Activated CD8-positive, alpha-beta memory T cell treated with anti-CD3 and anti-CD28 coated beads, Interleukin-2, amount 50 U/mL, for 24 hours (primary cell): Measurements from ENCODE around the gene CCDC60.
"Not testable (repeated sequence)": the region's sequence is repeated elsewhere in the genome, so short reads cannot be mapped to it uniquely, and the experiment has no call there.

Source experiments
- DNase-seq: peaks from one replicate; pipeline ENCODE4 v3.0.0-alpha.2; 2020; ENCODE audit errors: extremely low read depth

CCDC60 gene

GRCh38 chr12:119338593-119339363 is 4.2 kb downstream of the CCDC60 start:
- no peak for DNase-seq

GRCh38 chr12:119340578-119340977 is 6.0 kb downstream of the CCDC60 start:
- DNase-seq: no peak

- DNase-seq: no peak
Observed at GRCh38 chr12:119341020-119341419, 6.5 kb downstream of the CCDC60 start.

- DNase-seq: no peak
Observed at GRCh38 chr12:119341988-119342387, 7.5 kb downstream of the CCDC60 start.

GRCh38 chr12:119343130-119343529 is 8.6 kb downstream of the CCDC60 start:
- no peak for DNase-seq

GRCh38 chr12:119354172-119354571 is 19.6 kb downstream of the CCDC60 start:
- no peak for DNase-seq

GRCh38 chr12:119360366-119360765 is 25.8 kb downstream of the CCDC60 start:
- not testable (repeated sequence) for DNase-seq

- no peak for DNase-seq
Observed at GRCh38 chr12:119363037-119363436, 28.5 kb downstream of the CCDC60 start.

GRCh38 chr12:119363490-119363889 is 29.0 kb downstream of the CCDC60 start:
- no peak for DNase-seq

- DNase-seq: no peak
Observed at GRCh38 chr12:119365451-119365850, 30.9 kb downstream of the CCDC60 start.

GRCh38 chr12:119366007-119366406 is 31.5 kb downstream of the CCDC60 start:
- DNase-seq: no peak

- no peak for DNase-seq
Observed at GRCh38 chr12:119369161-119369560, 34.6 kb downstream of the CCDC60 start.

GRCh38 chr12:119369907-119370546 is 35.5 kb downstream of the CCDC60 start:
- no peak for DNase-seq

GRCh38 chr12:119372540-119372939 is 38.0 kb downstream of the CCDC60 start:
- no peak for DNase-seq

- DNase-seq: no peak
Observed at GRCh38 chr12:119373001-119373400, 38.5 kb downstream of the CCDC60 start.

- DNase-seq: no peak
Observed at GRCh38 chr12:119373666-119374065, 39.1 kb downstream of the CCDC60 start.

- no peak for DNase-seq
Observed at GRCh38 chr12:119374635-119375034, 40.1 kb downstream of the CCDC60 start.

GRCh38 chr12:119375075-119375882 is 40.8 kb downstream of the CCDC60 start:
- no peak for DNase-seq

GRCh38 chr12:119375883-119376190 is 41.3 kb downstream of the CCDC60 start:
- DNase-seq: no peak

GRCh38 chr12:119378903-119379302 is 44.4 kb downstream of the CCDC60 start:
- no peak for DNase-seq

GRCh38 chr12:119381471-119382235 is 47.1 kb downstream of the CCDC60 start:
- no peak for DNase-seq

GRCh38 chr12:119383206-119383605 is 48.7 kb downstream of the CCDC60 start:
- no peak for DNase-seq
